GM15510 (cell line): ENCODE measurements around the gene NPHP4.

ENCODE experiments used
- POLR2A ChIP-seq: IDR thresholded peaks from 3 replicates; pipeline ENCODE4 v1.6.1; 2011; ENCODE audit warnings: borderline replicate concordance; ENCODE audit not compliant: insufficient read length; ENCODE audit errors: extremely low read depth

NPHP4 gene

DNA sequence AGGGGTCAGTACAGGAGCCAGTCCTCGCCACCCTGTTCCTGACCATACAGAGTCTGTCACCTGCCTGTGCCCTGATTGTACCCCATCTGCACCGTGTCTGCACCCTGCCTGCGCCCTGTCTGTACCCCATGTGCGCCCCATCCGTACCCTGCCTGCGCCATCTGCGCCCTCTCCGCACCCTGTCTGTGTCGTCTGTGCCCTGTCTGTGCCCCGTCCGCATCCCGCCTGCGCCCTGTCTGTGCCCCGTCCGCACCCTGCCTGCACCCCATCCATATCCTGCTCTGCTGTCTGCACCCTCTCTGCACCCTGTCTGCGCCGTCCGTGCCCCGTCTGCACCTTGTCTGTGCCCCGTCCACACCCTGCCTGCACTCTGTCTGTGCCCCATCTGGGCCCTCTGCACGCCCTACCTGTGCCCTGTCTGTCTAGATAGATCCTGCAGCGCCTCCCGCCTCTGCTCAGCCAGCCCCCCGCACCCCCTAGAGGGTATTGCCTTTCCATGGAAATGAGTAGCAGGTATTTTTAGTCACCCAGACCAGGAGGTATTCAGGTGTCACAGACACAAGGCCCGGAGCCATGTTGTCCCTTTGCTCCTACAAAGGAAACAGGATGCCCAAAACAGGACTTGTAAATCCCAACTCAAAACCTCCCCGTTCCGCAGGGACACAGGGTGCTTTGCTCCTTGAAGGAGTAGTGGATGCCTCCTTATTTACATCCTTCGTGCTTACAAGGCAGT is 7.7 kb upstream of the NPHP4 start:
- no peak for TF ChIP-seq POLR2A

DNA sequence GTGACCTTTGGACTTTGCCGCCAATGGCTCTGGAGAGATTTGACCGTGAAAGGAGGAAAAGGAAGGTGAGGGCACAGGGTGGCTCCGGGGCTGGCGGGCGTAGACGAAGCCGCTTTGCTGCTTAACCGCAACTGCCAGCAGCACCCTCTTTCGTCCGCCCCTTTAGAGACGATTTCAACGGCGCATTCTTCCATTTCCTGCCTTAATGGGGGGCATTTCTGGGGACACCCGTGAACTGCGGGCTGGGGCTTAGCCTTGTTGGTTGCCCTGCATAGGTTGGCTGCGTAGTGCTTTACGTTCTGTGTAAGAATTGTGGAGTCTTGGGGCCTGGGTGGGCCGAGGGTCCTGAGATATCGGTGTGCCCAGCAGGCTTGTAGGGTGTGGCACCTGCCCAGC is 6.7 kb upstream of the NPHP4 start:
- TF ChIP-seq POLR2A = no peak

DNA sequence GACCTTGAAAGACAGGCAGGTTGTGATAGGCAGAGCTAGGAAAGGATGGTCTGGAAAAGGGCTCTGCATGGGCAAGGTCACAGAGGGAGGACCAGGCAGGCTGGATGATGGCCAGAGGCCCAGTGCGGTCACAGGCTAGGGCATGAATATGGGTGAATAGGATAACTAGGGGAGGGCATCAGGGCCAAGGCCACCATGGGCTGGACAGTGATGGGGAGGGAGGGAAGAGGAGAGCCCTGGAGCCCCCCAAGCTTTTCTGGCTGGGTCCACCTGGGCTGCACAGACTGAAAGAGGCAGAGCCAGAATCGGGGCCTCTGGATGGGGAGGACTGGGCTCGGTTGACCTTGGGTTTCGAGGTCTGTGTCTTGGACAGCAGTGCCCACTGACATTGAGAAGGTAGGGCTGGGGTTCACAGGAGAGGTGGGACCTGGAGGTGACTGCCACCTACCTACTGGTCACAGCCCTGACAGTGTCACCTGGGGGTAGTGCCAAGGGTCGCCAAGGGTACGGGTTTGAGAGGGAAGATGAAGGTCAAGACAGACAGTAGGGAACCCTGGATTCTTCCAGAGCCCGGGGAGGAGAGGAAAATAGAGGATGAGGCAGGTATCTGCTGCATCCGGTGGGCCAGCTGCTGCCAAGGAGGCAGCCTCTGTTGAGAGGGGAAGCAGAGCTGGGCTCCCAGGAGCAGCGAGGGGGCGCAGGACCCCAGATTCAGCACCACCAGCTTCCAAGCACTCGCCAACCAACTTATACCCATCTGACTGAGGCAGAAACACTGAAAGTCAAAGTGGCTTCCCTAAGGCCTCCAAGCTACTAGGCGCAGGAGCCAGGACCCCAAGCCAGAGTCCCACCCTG is 6.1 kb upstream of the NPHP4 start:
- TF ChIP-seq POLR2A = no peak

DNA sequence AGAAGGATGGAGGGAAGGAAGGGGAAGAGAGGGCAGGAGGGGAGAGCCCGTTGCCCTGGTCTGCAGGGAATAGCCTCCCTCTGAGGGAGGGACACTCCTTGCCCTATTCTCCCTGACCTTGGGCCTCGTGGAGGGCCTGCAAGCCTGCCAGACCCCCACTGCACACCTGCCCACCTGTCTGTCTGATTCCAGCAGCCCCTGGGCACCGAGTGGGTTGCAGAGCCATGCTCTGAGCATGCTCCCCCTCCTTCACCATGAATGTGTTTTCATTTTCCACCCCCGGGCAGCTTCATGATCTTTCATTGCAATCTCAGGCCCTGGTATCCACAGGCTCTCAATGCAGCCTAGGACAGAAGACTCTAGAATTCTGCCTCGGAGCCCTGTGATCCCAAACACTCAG is 5.1 kb upstream of the NPHP4 start:
- TF ChIP-seq POLR2A = no peak

DNA sequence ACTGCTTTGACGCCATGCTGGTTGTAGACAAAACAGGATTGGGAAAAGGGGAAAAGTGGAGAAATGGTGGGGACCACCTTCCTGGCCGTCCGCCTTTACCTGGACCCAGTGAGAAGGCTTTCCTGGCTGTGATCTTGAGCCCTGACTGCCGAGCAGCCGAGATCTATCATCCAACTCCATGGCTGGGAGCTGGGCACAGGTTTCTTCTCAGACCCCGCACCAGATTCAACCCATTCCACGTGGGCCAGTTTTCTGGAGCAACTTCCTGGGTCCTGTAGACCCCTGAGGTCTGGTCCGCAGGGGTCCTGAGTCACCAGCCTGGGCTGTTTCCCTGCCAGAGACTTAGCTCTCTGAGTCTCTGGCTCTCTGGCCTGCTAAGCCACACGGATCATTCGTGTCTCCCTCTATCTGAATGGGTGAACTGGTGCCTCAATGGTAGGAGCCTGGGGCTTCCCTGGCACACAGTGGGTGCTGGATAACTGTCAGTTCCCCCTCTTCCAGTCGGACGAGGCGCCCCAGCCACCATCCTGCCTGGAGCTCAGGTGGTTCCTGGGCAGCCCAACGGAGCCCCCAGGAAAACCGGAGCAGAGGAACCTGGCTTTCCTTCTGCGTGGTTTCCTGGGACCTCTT is 4.5 kb upstream of the NPHP4 start:
- TF ChIP-seq POLR2A = no peak

DNA sequence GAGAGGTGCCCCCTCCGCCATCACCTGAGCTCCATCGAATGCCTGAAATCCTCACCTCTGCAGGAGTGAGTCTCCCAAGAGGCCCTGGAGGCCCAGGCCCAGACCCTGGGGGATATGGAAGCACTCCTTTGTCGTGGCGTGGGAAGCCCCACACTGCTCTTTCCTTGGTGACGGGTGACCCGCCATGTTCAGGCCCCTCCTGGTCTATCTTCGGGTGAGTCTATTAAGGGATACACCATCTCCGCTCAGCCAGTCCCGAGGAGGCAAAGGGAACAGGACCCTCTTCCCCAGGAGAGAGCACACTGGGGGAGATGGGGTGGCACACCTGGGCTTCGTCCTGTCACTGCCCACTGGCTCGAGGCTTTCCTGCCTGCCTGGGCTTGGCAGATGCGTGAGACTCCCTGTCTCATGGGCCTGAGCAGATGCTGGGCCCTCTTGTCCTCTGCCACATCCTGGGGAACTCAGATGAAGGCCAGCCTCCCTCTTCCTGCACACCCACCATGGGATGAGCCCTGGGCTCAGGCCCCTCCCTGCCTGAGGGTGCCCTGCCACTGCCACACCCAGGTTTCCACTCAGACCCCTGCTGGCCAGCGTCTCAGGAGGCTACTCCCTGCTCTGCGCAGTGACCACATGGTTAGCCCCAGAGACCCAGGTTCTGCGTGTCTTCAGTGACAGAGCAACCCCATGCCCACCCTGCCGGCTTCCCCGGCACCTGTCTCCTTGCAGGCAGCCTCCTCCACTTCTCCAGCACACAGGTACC is 3.8 kb upstream of the NPHP4 start:
- no peak for TF ChIP-seq POLR2A

DNA sequence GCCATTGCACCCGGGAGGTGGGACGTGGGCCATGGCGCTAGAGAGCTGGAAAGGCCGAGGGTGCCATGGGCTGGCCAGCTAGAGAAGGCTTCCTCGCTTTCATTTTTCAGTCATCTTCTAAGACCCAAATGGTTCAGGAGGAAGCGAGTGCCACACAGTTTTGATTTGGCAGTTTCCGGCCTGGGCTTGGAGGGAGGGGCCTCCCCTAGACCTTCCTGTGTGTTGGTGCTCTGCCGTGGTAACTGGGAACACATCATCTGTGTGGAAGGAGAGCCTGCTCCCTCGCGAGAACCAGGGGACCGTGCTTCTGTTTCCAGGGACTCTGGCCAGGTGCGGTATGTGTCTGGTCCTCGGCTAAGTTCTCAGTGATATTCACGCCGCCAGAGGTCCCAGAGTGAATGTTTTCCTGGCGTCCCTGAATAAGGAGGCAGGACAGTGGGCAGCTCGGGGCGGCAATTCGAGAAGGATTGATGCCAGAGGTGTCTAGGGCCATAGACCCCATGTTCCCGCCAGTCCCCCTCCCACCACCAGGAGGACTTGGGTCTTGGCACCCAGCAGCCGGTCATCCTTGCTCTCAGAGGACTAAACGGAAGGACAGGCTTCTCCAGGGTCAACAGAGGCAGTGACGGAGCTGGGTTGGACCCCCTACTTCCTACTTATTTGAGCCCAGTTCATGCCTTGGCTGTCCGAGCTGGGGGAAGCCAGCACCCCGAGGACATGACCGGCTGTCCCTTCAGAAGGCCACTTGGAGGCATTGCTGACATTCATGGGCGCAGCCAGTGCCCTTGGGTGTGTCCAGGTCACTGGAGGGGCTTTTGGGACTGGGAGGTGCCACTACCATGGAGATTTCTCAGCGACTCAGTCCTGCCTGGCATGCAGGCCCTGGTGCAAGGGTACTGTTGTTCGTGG is 2.7 kb upstream of the NPHP4 start:
- no peak for TF ChIP-seq POLR2A

DNA sequence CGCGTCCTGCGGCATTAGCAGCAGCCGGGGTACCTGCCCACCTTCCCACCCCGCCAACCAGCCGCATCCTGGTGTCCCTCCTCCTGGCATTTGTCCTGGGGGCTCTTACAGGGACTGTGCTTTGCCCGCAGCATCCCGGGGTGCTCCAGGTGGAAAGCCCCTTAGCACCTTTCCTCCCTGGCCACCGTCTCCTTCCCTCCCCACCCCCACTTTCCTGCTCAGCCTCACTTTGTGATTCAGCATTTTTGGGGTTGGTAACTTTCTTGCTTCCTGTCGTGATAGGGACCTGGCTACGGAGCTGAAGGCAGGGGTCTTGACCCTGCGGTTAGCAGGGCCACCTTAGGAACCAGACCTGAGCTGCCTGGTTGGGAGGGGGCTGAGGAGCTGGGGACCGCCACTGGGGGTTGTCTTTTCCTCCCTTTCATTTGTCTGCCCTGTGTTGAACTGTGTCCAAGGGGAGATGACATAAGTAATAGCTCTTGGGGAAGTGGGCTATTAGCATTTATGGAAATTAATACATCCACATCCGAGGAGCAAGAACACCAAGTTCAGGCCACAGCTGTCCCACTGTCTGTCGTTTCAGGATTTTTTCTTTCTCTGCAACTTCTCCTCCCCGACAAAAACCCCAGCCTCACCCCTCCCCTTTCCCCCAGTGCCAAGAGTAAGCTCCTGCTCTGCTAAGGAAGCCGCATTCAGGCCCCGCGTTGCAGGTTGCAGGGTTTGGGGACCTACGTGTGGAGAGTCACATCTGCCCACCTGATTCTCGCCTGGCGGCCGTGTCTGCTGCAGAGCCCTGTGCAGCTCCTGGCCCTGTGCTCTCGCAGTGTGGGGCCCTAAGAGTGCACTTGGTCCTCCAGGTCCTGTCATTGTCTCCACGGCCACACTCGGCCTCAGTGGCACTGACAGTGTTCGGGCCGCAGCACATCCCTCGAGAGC is 1.6 kb upstream of the NPHP4 start:
- TF ChIP-seq POLR2A = no peak

DNA sequence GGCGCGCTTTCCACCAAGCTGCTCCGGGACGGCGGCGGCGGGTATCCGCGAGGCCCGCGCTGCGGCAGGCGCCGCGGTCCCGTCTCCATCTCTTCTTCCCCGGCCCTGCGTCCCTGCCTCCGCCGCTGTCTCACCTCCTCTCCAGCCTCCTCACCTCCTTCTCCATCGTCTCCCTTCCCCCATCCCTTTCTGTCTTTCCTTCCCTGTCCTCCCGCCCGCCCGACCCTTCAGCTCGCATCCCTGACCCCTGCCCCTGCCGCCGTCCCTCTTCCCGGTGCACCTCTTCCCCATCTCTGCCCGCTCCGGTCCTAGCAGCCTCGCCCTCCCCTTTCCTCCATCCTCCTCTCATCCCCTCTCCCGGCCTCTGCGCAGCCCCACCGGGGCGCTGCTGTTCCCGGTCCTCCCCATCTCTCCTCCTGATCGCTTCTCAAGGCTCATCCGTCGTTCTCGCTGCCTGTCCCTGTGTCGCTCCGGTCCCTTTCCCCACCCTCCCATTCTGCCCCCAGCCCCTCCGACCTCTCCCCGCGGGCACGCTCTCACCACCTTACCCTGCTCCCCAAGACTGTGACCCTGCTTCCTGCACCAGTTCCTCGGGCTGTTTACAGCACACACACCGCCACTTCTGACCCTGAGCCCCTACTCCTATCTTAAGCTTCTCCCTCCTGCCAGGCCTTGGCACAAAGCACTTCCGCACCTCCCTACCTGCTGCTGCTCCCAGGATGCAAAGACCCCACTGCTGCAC is 760 bp upstream of the NPHP4 start:
- TF ChIP-seq POLR2A = no peak

DNA sequence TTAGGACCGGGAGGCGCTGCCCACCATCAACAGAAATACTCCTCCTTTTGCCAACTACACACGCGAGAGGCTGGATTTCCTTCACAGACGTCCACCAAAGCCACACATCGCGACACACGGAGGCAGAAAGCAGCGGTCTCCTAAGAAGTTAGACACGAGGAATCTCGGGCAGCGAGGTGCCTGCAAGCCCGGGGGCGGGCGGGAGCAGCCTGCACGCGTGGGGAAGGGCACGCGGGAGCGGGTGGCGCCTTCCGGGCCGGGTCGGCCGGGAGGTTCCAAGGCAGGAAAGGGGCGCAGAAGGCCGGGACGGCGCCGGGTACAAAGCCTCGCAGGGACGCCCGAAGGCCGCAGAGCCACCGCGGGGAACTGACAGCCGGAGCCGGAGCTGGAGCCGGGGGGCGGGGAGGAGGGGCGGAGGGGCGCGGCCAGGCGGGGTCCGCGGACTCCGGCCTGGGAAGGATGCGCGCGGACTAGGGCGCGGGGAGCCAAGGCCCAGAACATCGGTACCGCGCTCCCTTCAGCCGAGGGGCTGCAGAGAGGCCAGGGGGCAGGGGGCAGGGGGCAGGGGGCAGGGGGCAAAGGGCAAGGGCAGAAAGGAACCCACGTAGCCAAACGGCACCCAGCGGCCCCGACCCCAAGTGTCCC is 722 bp downstream of the NPHP4 start:
- TF ChIP-seq POLR2A = no peak

DNA sequence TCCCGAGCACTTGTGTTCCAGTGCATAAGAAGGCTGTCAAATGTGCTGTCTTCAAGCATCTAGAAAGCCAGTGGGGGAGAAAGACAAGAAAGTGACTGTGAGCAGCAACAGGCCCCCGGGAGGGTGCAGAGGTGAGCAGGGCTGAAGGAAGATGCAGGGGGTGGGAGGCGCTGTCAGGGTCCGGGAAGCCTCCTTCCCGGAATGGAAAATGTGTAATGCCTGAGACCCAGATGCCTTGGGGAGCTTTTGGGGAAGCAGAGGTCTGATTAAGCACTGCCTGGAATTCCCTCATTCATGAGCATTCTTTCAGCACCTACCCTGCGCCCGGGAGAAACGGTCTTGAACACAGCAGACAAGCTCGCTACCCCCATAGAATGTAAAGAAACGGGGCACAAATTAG is 1.3 kb downstream of the NPHP4 start:
- TF ChIP-seq POLR2A = no peak
